Right renal cortex interstitium (tissue), 3 donors: ENCODE data around the gene MAP3K7. TPM values are rescaled to one million over a fixed set of nuclear protein-coding genes. Genes with fewer than 3 reads are reported as not detected.
A peak's percentile ranks its signal among the peaks of the same experiment; 100 is the strongest.

Experiments
- DNase-seq, 3 donors: peaks; one replicate each; pipeline ENCODE4 v3.0.0-alpha.2; 2013; ENCODE audit warnings: low read depth in 3 of 3, low spot score in 2 of 3
- polyA plus RNA-seq, 3 donors: library from polyadenylated mRNA; unstranded; fragments of 120-200 nt; gene quantifications; one replicate each; pipeline ENCODE4 v1.2.1, GENCODE V29; 2013; ENCODE audit not compliant: insufficient read length in 3 of 3

MAP3K7 gene
- 10 to 100 TPM; 52.5 to 54.7 (median 54.6) TPM for polyA plus RNA-seq

DNA sequence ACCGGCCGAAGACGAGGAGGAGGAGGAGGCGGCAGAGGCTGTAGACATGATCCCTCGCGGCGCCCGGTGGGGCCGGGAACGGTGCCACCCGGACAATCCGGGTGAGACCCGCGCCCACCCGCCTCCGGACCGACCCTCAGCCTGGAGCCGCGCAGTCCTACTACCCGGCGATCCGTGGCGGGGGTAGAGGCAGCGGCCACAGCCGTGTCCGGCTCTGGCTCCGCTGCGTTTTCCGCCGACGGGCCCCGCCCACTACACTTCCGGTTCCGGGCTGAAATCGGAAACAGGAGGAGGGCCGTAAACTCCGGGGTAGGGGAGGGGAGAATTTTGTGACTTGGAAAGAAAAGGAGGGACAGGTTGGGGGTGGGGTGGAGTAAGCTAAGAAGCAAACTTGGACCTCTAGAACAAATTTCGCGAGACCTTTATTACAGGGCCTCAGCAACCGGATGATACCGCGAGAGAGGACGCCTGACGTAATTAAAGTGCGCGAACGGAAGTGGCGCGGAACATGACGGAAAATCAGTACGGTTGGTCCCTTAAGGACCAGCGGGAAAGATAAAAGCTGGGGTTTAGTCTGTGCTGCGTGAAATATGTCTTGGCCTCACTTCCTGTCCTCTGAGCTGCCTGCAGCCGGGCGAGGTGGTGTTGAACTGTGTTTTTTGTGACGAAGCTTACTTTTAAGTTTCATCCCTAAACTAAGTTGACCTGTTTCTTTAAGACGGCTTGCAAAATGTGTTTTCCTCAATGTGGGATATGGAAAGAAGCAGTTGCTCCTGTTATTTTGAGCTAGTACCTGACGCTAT, at the start of gene MAP3K7:
MAP3K7 (minus strand) TSS at position 237 of the 803 bp plus-strand sequence; CDS start at position 48, 189 bp downstream.
- DNase-seq, result peak; percentile 95 to 99 (median 98)

DNA sequence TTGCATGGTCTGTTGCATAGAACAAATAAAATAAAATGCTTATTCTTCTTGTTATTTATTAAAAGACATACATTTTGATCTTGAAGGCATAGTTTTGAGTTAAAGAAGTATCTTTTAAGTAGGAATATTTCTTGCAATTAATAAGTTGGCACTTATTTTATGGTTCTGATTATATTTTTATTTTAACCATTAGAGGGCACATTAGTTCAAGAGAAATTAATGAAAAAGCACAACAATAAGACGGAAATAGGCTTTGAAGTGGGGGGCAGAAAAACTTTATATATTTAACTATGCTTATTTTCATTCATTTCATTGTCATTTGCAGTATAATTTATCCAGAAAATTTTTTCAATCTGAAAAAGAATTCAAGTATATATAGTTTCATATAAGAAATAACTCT, 44.2 kb upstream of the MAP3K7 start:
- DNase-seq, result no peak

DNA sequence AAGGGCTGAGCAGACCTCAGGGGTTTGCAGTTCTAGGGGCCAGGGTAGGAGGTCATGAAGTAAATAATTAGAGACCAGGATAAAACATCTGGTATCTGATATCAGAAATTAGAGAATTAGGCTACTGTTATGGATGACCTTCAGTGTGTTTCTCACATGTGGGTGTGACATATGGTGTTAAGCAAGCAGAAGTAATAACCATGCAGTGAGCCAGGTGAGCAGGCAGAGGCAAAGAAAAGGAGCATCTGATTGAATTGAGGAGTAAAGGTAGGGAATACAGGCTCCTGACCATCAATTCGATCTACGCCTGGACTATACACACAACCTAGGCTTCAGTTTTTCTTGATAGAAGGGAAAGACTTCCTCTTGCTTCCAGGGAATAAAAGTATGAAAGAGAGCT, 34.7 kb upstream of the MAP3K7 start:
- DNase-seq, result no peak

DNA sequence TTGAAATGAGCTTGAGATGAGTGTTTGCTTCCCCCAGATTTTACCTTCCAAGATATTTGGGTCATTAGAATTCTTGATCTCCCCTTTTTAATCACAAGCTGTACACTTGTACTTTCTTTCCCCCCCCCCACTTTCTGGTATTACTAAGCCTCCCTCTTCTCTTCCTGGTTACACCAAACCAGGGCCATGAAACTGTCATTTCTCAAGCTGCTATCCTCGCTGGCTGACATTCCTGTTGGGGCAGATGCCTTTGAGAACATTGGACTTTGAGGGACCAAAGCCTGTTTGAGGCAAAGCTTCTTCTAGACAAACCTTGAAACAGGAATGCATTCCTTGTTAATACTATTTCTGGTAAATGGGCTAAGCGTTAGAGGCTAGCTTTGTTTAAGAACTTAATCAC, 32.3 kb upstream of the MAP3K7 start:
- no peak for DNase-seq

DNA sequence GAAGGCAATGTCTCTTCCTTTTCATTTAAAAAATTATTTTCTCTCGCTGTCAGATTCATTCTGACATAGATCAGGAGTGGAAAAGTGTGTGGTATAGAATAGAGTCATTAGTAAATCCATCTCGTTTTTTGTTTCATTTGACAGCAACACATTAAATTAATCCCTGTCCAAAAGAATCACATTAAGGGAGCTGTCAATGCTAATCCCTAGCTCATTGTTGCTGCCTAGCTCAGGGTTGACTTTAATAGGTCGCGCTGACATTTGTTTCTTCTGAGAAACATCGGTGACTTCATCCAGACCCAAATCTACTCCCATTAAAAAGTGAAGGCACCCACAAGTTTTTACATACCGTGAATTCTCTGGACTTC, 25.4 kb upstream of the MAP3K7 start:
- no peak for DNase-seq

DNA sequence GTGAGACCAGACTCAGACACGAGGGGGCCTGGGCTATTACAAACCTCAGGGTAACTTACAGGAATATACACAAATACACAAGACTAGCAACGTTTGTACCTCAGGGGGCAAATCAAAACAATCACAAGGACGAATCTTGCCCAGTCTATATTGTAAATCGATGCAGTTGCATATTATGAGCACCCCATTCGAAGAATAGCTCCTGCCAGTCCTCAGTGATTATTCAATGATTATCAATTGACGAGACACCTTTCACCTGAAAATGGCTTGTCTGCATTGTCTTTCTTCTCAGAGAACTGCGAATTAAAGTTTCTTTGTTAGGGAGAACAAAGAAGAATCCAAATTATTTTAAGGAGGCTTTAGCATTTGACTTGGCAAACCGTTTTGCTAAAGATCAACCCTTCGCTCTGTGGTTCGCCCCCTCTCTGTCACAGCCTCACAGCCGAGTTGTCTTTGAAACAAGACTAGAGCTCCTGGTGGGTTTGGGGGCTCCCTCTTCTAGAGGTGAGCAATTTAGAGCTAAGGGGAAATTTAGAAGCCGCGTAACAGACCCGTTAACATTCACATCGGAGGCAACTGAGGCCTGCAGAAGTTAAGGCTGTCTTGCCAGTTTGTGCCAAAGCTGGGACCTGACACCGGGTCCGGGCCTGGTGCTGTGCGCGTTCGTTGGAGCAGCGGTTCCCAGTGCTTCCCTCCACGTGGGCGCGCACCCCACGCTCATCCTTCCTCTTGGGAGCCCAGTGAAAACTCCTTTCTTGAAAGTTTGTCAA, 24.9 kb upstream of the MAP3K7 start:
- peak in 1 of 3 donors; percentile 29 for DNase-seq

DNA sequence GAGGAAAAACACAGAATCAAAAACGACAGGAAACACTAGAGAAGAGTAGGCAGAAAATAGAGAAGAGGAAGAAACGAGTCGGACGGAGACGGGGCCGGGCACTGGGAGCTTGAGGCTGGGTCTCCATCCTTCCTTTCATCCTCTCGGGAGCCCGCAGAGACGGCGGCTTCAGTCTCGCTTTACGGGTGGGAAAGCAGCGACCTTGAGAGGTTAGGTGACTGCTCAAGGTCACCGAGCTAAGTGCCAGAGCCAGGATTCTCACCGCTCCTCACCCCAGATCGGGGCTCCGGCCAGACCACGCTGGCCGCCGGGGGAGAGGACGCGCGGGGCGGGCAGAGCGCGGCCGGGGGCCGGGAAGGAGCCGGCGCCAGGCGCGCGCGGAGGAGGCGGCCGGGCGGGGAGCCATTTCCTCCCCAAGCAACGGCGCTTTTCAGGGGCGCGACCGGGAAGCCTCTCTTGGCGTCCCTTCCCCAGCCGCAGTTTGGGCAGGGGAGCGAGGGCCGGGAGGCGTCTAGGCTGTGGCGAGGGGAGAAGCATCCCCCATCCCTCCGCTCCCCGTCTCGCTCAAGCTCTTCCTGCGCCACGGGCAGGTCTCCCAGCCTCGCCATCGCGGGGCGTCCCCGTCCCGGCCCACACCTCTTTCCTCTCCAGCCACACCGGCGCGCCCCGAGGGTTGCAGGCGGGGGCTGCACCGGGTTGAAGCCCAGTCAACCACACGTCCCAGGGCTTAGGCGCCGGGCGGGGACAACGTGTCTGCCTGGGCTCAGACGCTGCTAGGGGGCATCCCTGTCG, 24.1 kb upstream of the MAP3K7 start:
- DNase-seq, result peak; percentile 20 to 44 (median 33)

DNA sequence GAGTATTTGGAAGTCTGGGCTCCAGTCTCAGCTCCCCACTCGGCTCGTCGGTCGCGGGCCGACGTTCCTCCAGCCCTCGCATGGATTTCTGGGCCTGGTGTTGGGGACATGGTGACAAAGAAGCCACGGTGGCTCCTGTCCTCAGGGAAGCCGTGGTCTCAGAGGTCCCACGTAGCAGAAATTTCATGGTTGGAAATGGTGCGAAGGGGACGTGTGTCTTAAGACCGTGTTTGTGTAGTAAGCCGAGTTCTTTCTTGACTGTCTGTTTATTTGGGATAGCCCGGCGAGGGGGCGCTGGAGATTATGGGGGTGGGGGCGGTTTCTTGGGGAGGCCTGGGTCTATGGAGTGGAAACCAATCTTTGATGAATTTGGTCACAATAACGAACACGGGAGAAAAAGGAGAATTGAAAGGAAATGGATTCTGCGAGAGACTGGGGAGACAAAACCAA, 23.5 kb upstream of the MAP3K7 start:
- DNase-seq, result peak in 1 of 3 donors; percentile 53

DNA sequence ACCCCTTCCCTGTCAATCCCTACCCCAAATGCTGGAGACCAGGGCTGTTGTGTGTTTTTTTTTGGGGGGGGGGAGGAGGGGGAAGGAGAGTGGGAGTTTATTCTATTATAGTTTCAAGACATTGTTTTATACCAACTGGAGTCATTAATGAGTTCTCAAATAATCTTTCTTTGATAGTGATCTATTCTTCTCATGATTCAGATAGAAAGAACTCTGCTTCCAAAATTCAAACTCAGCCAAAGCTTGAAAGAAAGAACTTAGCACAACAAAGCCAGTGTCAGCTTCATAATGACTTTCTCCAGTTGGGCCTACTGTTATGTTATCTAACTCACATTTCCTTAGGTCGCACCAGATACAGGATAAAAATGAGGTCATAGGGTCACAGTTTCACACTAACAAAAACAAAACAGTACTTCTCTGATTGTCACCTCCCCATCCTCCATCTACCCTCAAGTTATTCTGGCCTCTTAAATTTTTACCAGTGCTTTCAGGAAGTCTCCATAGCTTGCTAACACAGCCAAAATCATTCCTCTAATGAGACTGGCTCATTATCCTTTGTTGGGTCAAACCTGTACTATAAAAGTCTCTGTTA, 19.0 kb upstream of the MAP3K7 start:
- no peak for DNase-seq

DNA sequence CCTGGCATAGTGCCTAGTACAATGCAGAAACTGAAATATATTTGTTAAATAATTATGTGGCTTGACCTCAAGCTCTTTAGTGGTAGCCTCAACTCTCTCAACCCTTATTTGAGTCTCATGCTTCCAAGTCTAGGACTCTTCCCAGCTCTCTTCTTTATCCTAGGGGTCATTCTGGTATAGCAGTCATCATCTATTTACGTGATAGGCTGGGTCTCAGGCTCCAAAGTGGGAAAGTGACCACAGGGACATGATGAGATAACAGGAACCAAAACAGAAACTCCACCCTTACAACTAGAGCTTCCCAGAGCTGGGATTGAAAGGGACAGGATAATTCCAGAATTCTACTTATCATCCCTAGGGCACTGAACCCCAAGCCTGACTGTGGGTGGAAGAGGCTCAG, 17.7 kb upstream of the MAP3K7 start:
- no peak for DNase-seq

DNA sequence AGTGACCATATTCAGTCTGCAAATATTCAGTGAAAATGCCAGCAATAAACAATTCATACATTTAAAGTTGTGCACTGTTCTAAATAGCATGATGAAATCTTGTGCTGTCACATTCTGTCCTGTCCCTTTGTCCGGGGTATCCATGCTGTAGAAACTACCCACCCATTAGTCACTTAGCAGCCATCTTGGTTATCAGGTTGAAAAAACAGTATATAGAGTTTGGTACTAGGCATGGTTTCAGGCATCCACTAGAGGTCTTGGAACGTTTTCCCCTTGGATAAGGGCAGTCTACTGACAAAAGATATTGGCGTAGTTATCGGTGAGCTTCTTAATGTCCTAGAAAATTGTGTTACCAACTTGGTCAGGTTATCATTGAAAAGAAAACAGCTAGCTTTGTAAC, 12.3 kb upstream of the MAP3K7 start:
- DNase-seq, result no peak

DNA sequence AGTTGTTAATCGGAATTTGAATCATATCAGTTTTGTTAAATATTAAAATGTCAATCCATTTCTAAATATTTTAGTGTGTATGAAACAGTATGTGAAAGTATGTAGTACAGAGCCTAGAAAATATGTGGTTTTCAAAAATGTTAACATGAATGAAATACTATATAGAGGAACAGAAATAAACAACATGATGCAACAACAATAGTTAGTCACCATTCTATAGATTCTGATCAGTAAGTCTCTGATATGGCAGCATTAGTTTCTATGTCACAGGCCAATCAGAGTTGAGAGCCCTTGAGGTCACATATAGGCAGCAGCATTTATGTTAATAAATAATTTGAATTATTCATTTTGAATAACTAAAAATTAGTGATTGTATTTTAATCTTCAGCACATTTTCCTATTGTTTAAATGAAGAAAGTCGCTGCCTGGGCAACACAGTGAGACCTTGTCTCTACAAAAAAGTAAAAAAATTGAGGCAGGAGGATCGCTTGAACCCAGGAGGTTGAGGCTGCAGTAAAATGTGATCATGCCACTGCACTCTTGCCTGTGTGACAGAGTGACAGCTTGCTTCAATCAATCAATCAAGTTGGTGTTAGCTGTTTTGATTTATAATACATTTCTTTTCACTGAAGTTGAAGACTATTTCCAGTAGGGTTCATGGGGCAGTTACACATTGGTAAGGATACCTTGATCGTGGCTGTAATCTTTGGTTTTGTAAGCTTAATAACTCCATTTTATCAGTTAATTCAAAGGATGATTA, 11.5 kb upstream of the MAP3K7 start:
- no peak for DNase-seq

DNA sequence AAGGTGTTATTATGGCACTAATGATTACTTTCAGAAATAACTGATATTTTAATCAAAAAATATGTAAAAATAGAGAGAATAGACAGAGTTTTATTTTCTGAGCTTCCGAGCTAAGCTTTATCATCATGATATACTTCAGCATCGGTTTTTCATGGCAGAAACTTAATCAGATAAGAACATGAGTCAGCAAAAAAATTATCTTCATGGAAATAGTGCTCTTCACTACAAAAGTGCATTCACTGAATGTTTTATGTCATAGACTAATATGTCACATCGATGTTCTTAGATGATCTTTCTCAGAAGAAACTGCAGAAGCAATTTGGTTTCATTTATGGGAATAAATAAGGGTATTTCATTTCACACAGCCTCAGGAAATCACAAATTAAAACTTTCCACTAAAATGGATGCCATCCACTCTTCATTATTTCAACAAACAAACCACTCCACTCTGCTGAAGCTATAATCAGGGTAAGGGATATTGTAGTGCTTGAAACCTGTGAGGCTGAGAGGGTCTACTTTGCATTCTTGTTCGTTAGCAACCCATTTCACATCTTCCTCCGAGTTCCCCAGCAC, 10.2 kb upstream of the MAP3K7 start:
- no peak for DNase-seq

DNA sequence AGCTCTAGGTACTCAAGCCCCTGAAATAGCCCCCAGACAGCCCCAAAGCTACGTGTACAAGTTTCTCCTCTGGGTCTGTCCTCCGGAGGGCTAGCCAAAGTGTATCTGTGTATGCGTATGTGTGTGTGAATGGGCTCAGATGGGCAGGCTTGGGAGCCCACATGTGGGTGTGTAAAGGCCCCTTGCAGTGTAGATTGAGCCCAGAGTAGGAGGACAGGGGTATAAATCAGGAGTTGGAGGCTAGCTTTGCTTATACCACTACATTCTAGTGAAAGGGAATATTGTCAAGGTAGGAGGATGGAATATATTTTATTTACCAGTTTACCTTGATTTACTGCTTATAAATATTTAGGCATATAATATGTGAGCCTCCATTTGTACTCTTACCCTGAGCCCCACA, 9.0 kb upstream of the MAP3K7 start:
- DNase-seq, result no peak

DNA sequence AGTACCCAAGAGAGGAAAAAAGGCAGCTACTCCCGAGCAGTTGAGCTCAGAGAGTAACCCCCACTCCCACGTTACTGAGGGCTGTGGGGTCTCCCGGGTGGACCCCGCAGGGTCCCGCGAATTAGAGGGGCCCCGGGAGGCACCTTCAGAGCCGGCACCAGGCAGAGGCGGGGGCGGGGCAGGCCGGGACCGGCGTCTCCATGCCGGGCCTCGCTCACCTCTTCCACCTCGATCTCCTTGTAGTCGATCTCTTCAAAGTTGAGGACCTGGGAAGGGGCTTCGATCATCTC, 381 bp downstream of the MAP3K7 start:
- DNase-seq, result peak in 2 of 3 donors; percentile 7 to 29

DNA sequence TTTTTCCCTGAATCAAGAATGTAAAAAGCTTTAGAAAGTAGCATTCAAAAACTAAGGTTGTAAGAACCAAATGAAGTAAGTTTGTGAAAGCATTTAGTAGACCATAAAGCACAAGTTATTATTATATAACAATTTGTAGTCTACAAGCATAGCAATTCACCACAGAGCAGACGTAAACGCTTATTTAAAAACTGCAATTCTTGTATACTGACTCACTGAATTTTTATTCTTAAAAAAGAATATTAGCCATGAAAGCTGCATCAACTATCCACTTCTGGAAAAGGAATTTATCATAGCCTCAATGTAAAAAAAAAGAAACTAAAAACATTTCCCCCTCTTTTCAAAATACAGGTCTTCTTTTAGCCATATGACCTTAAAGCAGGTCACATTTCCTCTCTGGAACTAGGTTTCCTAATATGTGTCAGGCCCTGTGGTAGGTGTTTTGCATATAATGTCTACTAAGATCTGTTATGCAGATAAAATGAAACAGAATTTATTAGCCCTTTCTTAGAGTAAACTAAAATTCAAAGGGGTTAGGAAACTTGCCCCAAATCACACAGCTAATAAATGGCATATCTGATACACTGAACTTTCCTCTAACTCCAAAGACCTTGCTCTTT, 2.1 kb downstream of the MAP3K7 start:
- no peak for DNase-seq

DNA sequence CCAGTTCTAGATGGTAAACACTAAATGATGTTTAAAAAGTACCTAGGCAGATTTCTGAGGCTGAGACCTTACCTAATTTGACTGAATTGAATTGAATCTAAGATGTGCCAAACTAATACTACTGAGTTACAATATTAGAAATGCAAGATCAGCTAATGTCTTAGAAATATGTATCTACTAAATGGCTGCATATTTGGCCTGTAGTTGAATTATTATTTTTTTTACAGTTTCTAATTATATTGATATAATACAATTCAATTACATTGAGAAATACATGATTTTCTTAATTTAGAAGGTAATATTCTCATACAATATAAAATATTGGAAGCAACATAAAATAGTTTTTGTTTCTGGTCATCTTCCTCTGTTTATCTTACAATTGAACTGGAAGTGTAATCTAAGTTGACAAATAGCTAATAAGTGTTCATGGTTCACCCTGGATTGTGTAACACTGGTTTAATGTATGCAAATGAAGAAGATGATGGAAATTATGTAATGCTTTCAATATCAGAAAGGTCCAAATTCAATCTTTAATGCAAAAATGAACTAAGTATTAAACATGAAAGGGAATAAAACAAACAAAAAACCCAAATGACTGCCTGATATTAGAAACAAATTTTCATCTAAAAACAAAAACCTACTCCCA, 2.9 kb downstream of the MAP3K7 start:
- DNase-seq, result no peak

DNA sequence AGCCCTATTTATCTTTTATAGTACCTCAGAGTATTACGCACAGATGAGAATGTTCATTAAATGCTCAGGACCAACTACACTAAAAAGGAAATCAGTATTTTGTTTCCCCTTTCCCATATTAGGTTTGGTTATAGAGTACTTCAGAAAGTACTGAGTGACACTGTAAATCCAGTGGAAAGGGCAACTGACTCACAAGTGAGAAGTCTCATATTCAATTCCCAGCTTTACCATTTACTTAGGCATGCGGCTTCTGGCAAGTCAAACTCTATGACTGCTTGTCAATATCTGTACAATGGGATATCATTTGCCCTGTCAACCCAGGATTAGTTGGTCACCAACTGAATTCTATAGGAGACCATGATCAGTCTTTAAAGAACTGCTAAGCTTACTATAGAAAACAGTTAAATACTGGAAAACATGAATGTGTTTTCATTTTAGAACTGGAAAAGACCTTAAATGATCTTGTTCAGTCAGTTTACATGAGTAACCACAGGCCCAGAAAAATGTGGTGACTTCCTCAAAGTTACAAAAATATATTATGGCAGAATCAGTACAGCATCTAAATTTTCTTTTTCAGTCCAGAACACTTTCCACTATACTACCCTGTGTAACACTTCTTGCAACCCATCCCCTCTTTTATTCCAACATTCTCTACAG, 3.6 kb downstream of the MAP3K7 start:
- no peak for DNase-seq
